Keratinocyte (primary cell): Measurements from ENCODE around the gene MRPL38. TPM values are rescaled to one million over a fixed set of nuclear protein-coding genes. Genes with fewer than 3 reads are reported as not detected.
"Not testable (repeated sequence)": the region's sequence is repeated elsewhere in the genome, so short reads cannot be mapped to it uniquely, and the experiment has no call there.

Experiments
- DNase-seq: peaks from one replicate; pipeline ENCODE4 v3.0.0-alpha.2; 2011; ENCODE audit warnings: low read depth, missing footprints, low spot score
- FAIRE-seq: peaks from 2 replicates; lab custom pipeline; 2011; peaks lifted over from hg19 to GRCh38; lab: Jason Lieb, UNC
- H2AFZ ChIP-seq: 2 replicates; pipeline ENCODE4 v1.6.0; 2012; ENCODE audit warnings: low read length, control low read depth, inconsistent platforms; ENCODE audit not compliant: control insufficient read depth
- H3K27ac ChIP-seq: 2 replicates; pipeline ENCODE4 v1.5.1; 2011; ENCODE audit warnings: low read length; ENCODE audit not compliant: control insufficient read depth, insufficient read depth
- H3K27me3 ChIP-seq: 3 replicates; pipeline ENCODE4 v1.6.0; 2011; ENCODE audit warnings: low read length; ENCODE audit not compliant: control insufficient read depth, insufficient read depth; ENCODE audit errors: extremely low read depth
- H3K36me3 ChIP-seq, 2 experiments: 2 replicates in 1 of 2; 3 replicates in 1 of 2; pipeline ENCODE4 v1.5.1; 2011; ENCODE audit warnings: low read length in 2 of 2, mild to moderate bottlenecking in 1 of 2; ENCODE audit not compliant: control insufficient read depth in 2 of 2, insufficient read depth in 2 of 2; ENCODE audit errors: extremely low read depth in 1 of 2
- H3K4me1 ChIP-seq: 3 replicates; pipeline ENCODE4 v1.5.1; 2011; ENCODE audit warnings: low read length; ENCODE audit not compliant: control insufficient read depth, insufficient read depth; ENCODE audit errors: extremely low read depth
- H3K4me2 ChIP-seq: 3 replicates; pipeline ENCODE4 v1.6.0; 2011; ENCODE audit warnings: low read depth, low read length; ENCODE audit not compliant: control insufficient read depth, insufficient read depth; ENCODE audit errors: extremely low read depth
- H3K4me3 ChIP-seq, 3 experiments: fragments of 200-600 bp in 1 of 3; sonication (generic) in 1 of 3; 2 replicates in 2 of 3; 3 replicates in 1 of 3; pipeline ENCODE4 v1.5.1; 2011 to 2016; ENCODE audit warnings: low read length in 3 of 3, mild to moderate bottlenecking in 3 of 3, control low read depth in 2 of 3, inconsistent platforms in 1 of 3, low read depth in 1 of 3, mixed read lengths in 1 of 3, mixed run types in 1 of 3, moderate library complexity in 1 of 3; ENCODE audit not compliant: control insufficient read depth in 2 of 3, insufficient read depth in 2 of 3; ENCODE audit errors: extremely low read depth in 1 of 3
- H3K79me2 ChIP-seq: 2 replicates; pipeline ENCODE4 v1.6.0; 2012; ENCODE audit warnings: low read length; ENCODE audit not compliant: control insufficient read depth, insufficient read depth
- H3K9ac ChIP-seq: 3 replicates; pipeline ENCODE4 v1.6.0; 2011; ENCODE audit warnings: low read length; ENCODE audit not compliant: control insufficient read depth, insufficient read depth; ENCODE audit errors: extremely low read depth
- H3K9me1 ChIP-seq: 3 replicates; pipeline ENCODE4 v1.6.0; 2011; ENCODE audit warnings: low read length; ENCODE audit not compliant: control insufficient read depth, insufficient read depth; ENCODE audit errors: extremely low read depth
- H3K9me3 ChIP-seq: 2 replicates; pipeline ENCODE4 v1.5.1; 2012; ENCODE audit warnings: low read depth, low read length; ENCODE audit not compliant: control insufficient read depth
- H4K20me1 ChIP-seq: 3 replicates; pipeline ENCODE4 v1.6.0; 2011; ENCODE audit warnings: low read length; ENCODE audit not compliant: control insufficient read depth, insufficient read depth; ENCODE audit errors: extremely low read depth
- CTCF ChIP-seq, 3 experiments: IDR thresholded peaks in 1 of 3; conservative IDR thresholded peaks in 1 of 3; optimal IDR thresholded peaks in 1 of 3; 2 replicates in 2 of 3; 3 replicates in 1 of 3; pipeline versions ENCODE3 to v1.5.1; 2011; ENCODE audit warnings: low read length in 3 of 3, mild to moderate bottlenecking in 3 of 3, moderate library complexity in 2 of 3, control low read depth in 1 of 3, inconsistent platforms in 1 of 3; ENCODE audit not compliant: insufficient read depth in 2 of 3; ENCODE audit errors: extremely low read depth in 1 of 3
- EZH2 ChIP-seq: IDR thresholded peaks from one replicate; pipeline ENCODE4 v1.6.1; 2012; ENCODE audit warnings: inconsistent platforms, mild to moderate bottlenecking, low read length, moderate library complexity
- dilution Hi-C: fragments of 300-500 bp; cut with MboI; formaldehyde crosslinking; loops from one replicate; pipeline ENCODE4 v1.7.0; 2020; ENCODE audit warnings: low sequenced_read_pairs; ENCODE audit not compliant: extremely low pct_ligation_motif_present
- polyA plus RNA-seq, 5 experiments: library from polyadenylated mRNA; depleted of rRNA in 3 of 5; stranded (reverse) in 3 of 5; stranded (forward) in 1 of 5; unstranded in 1 of 5; fragments of >200 nt; gene quantifications; 1 replicate in 1 of 5; 2 replicates in 3 of 5; 3 replicates in 1 of 5; pipeline versions ENCODE4 v1.2.1 to v1.2.3, GENCODE V29; 2011 to 2012; ENCODE audit warnings: missing spikeins in 2 of 5, low read depth in 1 of 5, low replicate concordance in 1 of 5

The MRPL38 gene
- polyA plus RNA-seq, 1 donor (not counting 4 experiments of a cell fraction or from before 2014, with no cell fraction given) = 25.2 TPM

- FAIRE-seq (no peak), DNase-seq (no peak)
- Histone ChIP-seq H3K9ac (peak overlapping the region; percentile 6), H3K79me2 (peaks cover 15% of the 10 kb centered on the region), H3K9me1 (no peaks in the 10 kb centered on the region), H3K4me1 (peaks cover 22% of the 10 kb centered on the region), H3K4me2 (peak overlapping the region; percentile 55), H4K20me1 (no peaks in the 10 kb centered on the region), H3K27ac (peak overlapping the region; percentile 88), H3K4me3 (peak overlapping the region in 1 of 3 experiments; percentile 4), H3K9me3 (no peaks in the 10 kb centered on the region), H3K27me3 (no peaks in the 10 kb centered on the region), H2AFZ (no peak overlapping the region), H3K36me3 (peaks cover 9 to 21% of the 10 kb centered on the region in 2 experiments)
- TF ChIP-seq EZH2 = no peak
- no peak for TF ChIP-seq CTCF (optimal IDR thresholded peaks at IDR 0.05 in 1 of 3, IDR thresholded peaks at IDR 0.05 in 1 of 3, conservative IDR thresholded peaks at IDR 0.05 in 1 of 3; ENCODE audit: extremely low read depth in 1 of 3, insufficient read depth in 2 of 3, low read length in 3 of 3)
- dilution Hi-C loops = no loop called here
These were observed 51.3 kb downstream of the MRPL38 start for GRCh38 chr17:75853433-75853832.

GRCh38 chr17:75851693-75851991, 53.0 kb downstream of the MRPL38 start:
- H3K27ac ChIP-seq, H3K9ac ChIP-seq, H3K4me3 ChIP-seq, H3K9me3 ChIP-seq, FAIRE-seq, H2AFZ ChIP-seq, H3K9me1 ChIP-seq, H3K27me3 ChIP-seq, H4K20me1 ChIP-seq, H3K4me2 ChIP-seq, dilution Hi-C loops, DNase-seq: not testable (repeated sequence)
- Histone ChIP-seq H3K79me2 (peaks cover 15% of the 10 kb centered on the region), H3K4me1 (peaks cover 21% of the 10 kb centered on the region), H3K36me3 (peaks cover 24 to 35% of the 10 kb centered on the region in 2 experiments)
